Endothelial cell of umbilical vein (primary cell): ENCODE measurements around the gene CGAS. TPM values are rescaled to one million over a fixed set of nuclear protein-coding genes. Genes with fewer than 3 reads are reported as not detected.

Source experiments
- BruUV-seq: library from RNA; stranded (reverse); fragments of 400-500 nt; replicated peaks from 2 replicates; lab custom pipeline; 2021; lab: Mats Ljungman, UMichigan
- CTCF ChIA-PET: fragments of 300-600, 350-600 bp; sonication (Branson Sonifier 250); formaldehyde crosslinking; loops from one replicate; lab custom pipeline; 2021; ENCODE audit warnings: antibody characterized with exemption, inconsistent platforms; lab: Charles Lee
- POLR2A ChIA-PET: fragments of 300-600, 350-600 bp; sonication (Branson Sonifier 250); formaldehyde crosslinking; loops from one replicate; lab custom pipeline; 2021; ENCODE audit warnings: antibody characterized with exemption, inconsistent platforms; lab: Charles Lee
- DNase-seq: peaks from one replicate; pipeline ENCODE4 v3.0.0-alpha.2; 2011; ENCODE audit warnings: low read depth, low spot score
- FAIRE-seq: peaks from 2 replicates; lab custom pipeline; 2011; peaks lifted over from hg19 to GRCh38; lab: Jason Lieb, UNC
- H2AFZ ChIP-seq: 2 replicates; pipeline ENCODE4 v1.6.0; 2012; ENCODE audit warnings: low read depth, low read length, control low read depth, inconsistent platforms
- H3K27ac ChIP-seq: 2 replicates; pipeline ENCODE4 v1.5.1; 2011; ENCODE audit warnings: low read depth, mild to moderate bottlenecking, control low read depth, low read length, moderate library complexity; ENCODE audit not compliant: insufficient read depth
- H3K27me3 ChIP-seq, 2 experiments: 2 replicates each; pipeline versions ENCODE4 v1.6.0 to v1.6.1; 2011; ENCODE audit warnings: low read length in 2 of 2, mixed read lengths in 1 of 2; ENCODE audit not compliant: control insufficient read depth in 2 of 2, insufficient read depth in 2 of 2
- H3K36me3 ChIP-seq, 2 experiments: 2 replicates in 1 of 2; 3 replicates in 1 of 2; pipeline ENCODE4 v1.5.1; 2011; ENCODE audit warnings: low read length in 2 of 2, mild to moderate bottlenecking in 1 of 2, moderate library complexity in 1 of 2; ENCODE audit not compliant: control insufficient read depth in 2 of 2, insufficient read depth in 2 of 2; ENCODE audit errors: extremely low read depth in 1 of 2
- H3K4me1 ChIP-seq: 3 replicates; pipeline ENCODE4 v1.5.1; 2011; ENCODE audit warnings: mild to moderate bottlenecking, low read length; ENCODE audit not compliant: control insufficient read depth, insufficient read depth; ENCODE audit errors: extremely low read depth
- H3K4me2 ChIP-seq: 2 replicates; pipeline ENCODE4 v1.6.1; 2011; ENCODE audit warnings: low read length, control low read depth, mixed read lengths; ENCODE audit not compliant: insufficient read depth
- H3K4me3 ChIP-seq, 3 experiments: fragments of 200-600 bp in 1 of 3; sonication (generic), shearing (Covaris generic) in 1 of 3; replicated peaks in 1 of 3; 2 replicates each; pipeline ENCODE4 v1.5.1; 2011 to 2016; ENCODE audit warnings: control low read depth in 3 of 3, low read length in 3 of 3, mild to moderate bottlenecking in 2 of 3, inconsistent platforms in 1 of 3, low read depth in 1 of 3, moderate library complexity in 1 of 3; ENCODE audit not compliant: insufficient read depth in 1 of 3
- H3K79me2 ChIP-seq: 2 replicates; pipeline ENCODE4 v1.6.0; 2012; ENCODE audit warnings: low read length, inconsistent platforms; ENCODE audit not compliant: control insufficient read depth, insufficient read depth
- H3K9ac ChIP-seq: replicated peaks from 2 replicates; pipeline ENCODE3; 2011; ENCODE audit warnings: low read length, control low read depth; ENCODE audit not compliant: insufficient read depth; ENCODE audit errors: extremely low read depth
- H3K9me1 ChIP-seq: replicated peaks from 3 replicates; pipeline ENCODE4 v1.6.0; 2011; ENCODE audit warnings: mild to moderate bottlenecking, low read length; ENCODE audit not compliant: control insufficient read depth, insufficient read depth; ENCODE audit errors: extremely low read depth
- H3K9me3 ChIP-seq: replicated peaks from 2 replicates; pipeline ENCODE4 v1.5.1; 2012; ENCODE audit warnings: low read length, inconsistent platforms; ENCODE audit not compliant: control insufficient read depth, insufficient read depth
- H4K20me1 ChIP-seq: replicated peaks from 2 replicates; pipeline ENCODE3; 2011; ENCODE audit warnings: mild to moderate bottlenecking, low read length; ENCODE audit not compliant: control insufficient read depth, insufficient read depth; ENCODE audit errors: extremely low read depth
- EZH2 ChIP-seq: IDR thresholded peaks from 2 replicates; pipeline ENCODE4 v1.6.1; 2012; ENCODE audit warnings: borderline replicate concordance, low read depth, mild to moderate bottlenecking, moderate library complexity, low read length, inconsistent platforms; ENCODE audit not compliant: severe bottlenecking
- FOS ChIP-seq: IDR thresholded peaks from 2 replicates; pipeline ENCODE4 v1.6.1; 2011; ENCODE audit warnings: mild to moderate bottlenecking, low read length, moderate library complexity, borderline replicate concordance; ENCODE audit not compliant: insufficient read depth
- GATA2 ChIP-seq: IDR thresholded peaks from 2 replicates; pipeline ENCODE4 v1.7.0; 2011; ENCODE audit warnings: low read depth, mild to moderate bottlenecking, moderate library complexity, mixed read lengths, low read length; ENCODE audit not compliant: insufficient read length, insufficient read depth
- JUN ChIP-seq: IDR thresholded peaks from 2 replicates; pipeline ENCODE4 v1.6.1; 2011; ENCODE audit warnings: borderline replicate concordance, low read depth; ENCODE audit not compliant: insufficient read length, insufficient read depth
- MYC ChIP-seq: IDR thresholded peaks from one replicate; pipeline ENCODE4 v1.6.1; 2011; ENCODE audit warnings: mild to moderate bottlenecking, low read depth, low read length
- dilution Hi-C: fragments of 300-500 bp; cut with MboI; formaldehyde crosslinking; loops from one replicate; pipeline ENCODE4 v1.15.0; 2019; ENCODE audit warnings: low sequenced_read_pairs; ENCODE audit not compliant: extremely low pct_ligation_motif_present
- intact Hi-C: fragments of 100-400 bp; cut with micrococcal nuclease; formaldehyde crosslinking; loops from one replicate; pipeline ENCODE4 v1.10.0; 2022
- polyA plus RNA-seq, 4 experiments: library from polyadenylated mRNA; depleted of rRNA in 3 of 4; stranded (reverse) in 3 of 4; unstranded in 1 of 4; fragments of >200 nt; gene quantifications; 2 replicates each; pipeline versions ENCODE4 v1.2.1 to v1.2.3, GENCODE V29; 2011 to 2012; ENCODE audit warnings: missing spikeins in 1 of 4
- total RNA-seq: library from RNA; stranded (reverse); gene quantifications from 2 replicates; pipeline ENCODE4 v1.2.3, GENCODE V29; 2021
- TF ChIP-seq, protein P1 (sequence below): IDR thresholded peaks from 2 replicates; pipeline ENCODE4 v1.6.1; 2011; ENCODE audit not compliant: insufficient read depth, insufficient read length
- TF ChIP-seq, protein P2 (sequence below), 2 donors: IDR thresholded peaks; 1 replicate in 1 of 2; 2 replicates in 1 of 2; pipeline ENCODE4 v1.5.1; 2011; ENCODE audit warnings: low read length in 2 of 2, mild to moderate bottlenecking in 2 of 2, moderate library complexity in 2 of 2, control low read depth in 1 of 2, inconsistent platforms in 1 of 2, low read depth in 1 of 2; ENCODE audit not compliant: insufficient read depth in 1 of 2; ENCODE audit errors: extremely low read depth in 1 of 2

The CGAS gene
- total and polyA plus RNA-seq, 2 donors (not counting 3 experiments of a cell fraction or from before 2014, with no cell fraction given): 1.9 to 7.4 TPM

DNA sequence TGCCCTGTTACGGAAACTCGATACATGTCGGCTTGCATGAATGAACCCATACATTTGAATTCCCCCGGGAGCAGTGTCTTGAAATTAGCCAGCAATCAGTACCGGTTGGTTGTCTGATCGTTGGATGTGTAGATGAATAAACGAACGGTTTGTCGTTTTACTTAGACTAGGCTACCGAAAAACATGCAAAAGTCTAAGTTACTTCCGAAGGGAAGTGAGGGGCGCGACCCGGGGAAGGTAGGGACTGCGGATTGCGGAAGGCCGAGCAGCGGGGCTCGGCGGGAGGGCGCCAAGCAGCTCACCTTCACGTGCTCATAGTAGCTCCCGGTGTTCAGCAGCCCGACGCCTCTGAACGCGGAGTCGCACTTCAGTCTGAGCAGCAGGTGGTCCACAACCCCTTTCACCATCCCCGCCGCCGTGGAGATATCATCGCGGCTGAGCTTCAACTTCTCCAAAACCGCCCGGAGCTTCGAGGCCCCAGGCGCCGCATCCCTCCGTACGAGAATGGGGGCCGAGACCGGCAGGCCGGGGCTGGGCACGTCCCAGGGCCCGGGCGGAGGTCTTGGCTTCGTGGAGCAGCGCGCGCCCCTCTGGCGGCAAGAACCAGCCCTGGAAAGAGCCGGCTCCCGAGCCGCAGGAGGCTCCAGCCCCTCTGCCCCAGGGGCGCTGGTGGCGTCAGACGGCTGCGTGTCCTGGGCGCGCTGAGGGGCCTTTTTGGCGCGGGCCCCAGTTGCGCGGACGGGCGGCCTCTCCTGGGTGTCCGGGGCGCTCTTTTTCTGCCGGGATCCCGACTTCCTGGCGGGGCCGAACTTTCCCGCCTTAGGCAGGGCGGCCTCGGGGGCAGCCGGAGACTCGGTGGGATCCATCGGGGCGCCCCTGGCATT is 632 bp downstream of the CGAS start:
- intact Hi-C loops: loop anchor here (1.0 kb wide), 1 partner anchor 10 kb away; the partner anchor contains the start of gene MTO1
- CTCF ChIA-PET: interaction anchor here (0.8 to 1.7 kb wide), 3 partner anchors 10 to 62 kb away, joined by 3 to 11 read pairs (median 4); partner anchors contain the start of gene MTO1

More for the DNA sequence above, 632 bp downstream of the CGAS start:
- peaks cover 24% of the 10 kb centered on the region for H3K79me2 ChIP-seq
- TF ChIP-seq FOS (no peak), GATA2 (no peak), EZH2 (no peak), MYC (no peak), JUN (no peak)
- TF ChIP-seq, protein P1, sequence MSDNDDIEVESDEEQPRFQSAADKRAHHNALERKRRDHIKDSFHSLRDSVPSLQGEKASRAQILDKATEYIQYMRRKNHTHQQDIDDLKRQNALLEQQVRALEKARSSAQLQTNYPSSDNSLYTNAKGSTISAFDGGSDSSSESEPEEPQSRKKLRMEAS: peak; percentile 17
- TF ChIP-seq, protein P2, sequence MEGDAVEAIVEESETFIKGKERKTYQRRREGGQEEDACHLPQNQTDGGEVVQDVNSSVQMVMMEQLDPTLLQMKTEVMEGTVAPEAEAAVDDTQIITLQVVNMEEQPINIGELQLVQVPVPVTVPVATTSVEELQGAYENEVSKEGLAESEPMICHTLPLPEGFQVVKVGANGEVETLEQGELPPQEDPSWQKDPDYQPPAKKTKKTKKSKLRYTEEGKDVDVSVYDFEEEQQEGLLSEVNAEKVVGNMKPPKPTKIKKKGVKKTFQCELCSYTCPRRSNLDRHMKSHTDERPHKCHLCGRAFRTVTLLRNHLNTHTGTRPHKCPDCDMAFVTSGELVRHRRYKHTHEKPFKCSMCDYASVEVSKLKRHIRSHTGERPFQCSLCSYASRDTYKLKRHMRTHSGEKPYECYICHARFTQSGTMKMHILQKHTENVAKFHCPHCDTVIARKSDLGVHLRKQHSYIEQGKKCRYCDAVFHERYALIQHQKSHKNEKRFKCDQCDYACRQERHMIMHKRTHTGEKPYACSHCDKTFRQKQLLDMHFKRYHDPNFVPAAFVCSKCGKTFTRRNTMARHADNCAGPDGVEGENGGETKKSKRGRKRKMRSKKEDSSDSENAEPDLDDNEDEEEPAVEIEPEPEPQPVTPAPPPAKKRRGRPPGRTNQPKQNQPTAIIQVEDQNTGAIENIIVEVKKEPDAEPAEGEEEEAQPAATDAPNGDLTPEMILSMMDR (IDR thresholded peaks at IDR 0.05; ENCODE audit: extremely low read depth in 1 of 2, insufficient read depth in 1 of 2, low read depth in 1 of 2, low read length in 2 of 2): no peak
- no peak for FAIRE-seq
- POLR2A ChIA-PET: interaction anchor here (1.2 to 1.6 kb wide), 3 partner anchors 10 to 149 kb away, joined by 3 to 7 read pairs (median 3); partner anchors contain the start of gene MTO1
- H3K4me2 ChIP-seq: peak overlapping the region; percentile 91
- dilution Hi-C loops: no loop called here
- peak overlapping the region; percentile 47 to 87 (median 73) for H3K4me3 ChIP-seq
- H3K9me1 ChIP-seq: no peaks in the 10 kb centered on the region
- H3K27ac ChIP-seq: peak overlapping the region; percentile 70
- H3K9ac ChIP-seq: peak overlapping the region; percentile 68
- peaks cover 5% of the 10 kb centered on the region for H3K4me1 ChIP-seq
- TSS peak; percentile 23 for BruUV-seq
- no peaks in the 10 kb centered on the region for H3K9me3 ChIP-seq
- no peaks in the 10 kb centered on the region for H3K27me3 ChIP-seq
- peak overlapping the region; percentile 91 for H2AFZ ChIP-seq
- H4K20me1 ChIP-seq: no peaks in the 10 kb centered on the region
- peak; percentile 57 for DNase-seq
- H3K36me3 ChIP-seq: no peaks in the 10 kb centered on the region
